Epithelial cell of prostate (primary cell): Measurements from ENCODE around the gene AACS.
"Not testable (repeated sequence)": the region's sequence is repeated elsewhere in the genome, so short reads cannot be mapped to it uniquely, and the experiment has no call there.

Experiments used
- DNase-seq: peaks from one replicate; pipeline ENCODE4 v3.0.0-alpha.2; 2011; ENCODE audit warnings: low read depth, low spot score
- H3K27ac ChIP-seq: fragments of 450-650 bp; 2 replicates; pipeline ENCODE4 v1.5.1; 2017; ENCODE audit warnings: mild to moderate bottlenecking

Gene AACS

DNA sequence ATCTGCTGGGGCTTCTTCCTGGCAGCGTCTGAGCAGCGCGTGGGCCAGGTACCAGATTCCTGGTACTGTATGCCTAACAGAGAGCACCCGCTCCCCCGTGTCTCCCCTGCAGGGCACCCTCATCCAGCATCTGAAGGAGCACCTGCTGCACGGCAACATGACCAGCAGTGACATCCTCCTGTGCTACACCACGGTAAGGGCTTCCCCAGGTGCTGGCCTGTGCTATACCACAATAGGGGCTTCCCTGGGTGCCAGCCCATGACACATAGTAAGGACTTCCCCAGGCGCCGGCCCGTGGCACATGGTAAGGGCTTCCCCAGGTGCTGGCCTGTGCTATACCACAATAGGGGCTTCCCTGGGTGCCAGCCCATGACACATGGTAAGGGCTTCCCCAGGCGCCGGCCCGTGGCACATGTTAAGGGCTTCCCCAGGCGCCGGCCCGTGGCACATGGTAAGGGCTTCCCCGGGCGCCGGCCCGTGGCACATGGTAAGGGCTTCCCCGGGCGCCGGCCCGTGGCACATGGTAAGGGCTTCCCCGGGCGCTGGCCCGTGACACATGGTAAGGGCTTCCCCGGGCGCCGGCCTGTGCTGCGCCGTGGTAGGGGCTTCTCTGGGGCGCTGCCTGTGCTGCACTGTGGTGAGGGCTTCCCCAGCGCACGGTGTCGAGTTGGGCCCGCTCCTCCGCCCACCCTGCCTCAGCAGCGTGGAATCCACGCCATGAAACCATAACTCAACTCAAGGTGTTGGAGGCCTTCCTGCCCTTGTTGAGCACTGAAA, 49.3 kb downstream of the AACS start:
- no peak for DNase-seq
- H3K27ac ChIP-seq, result no peak overlapping the region

DNA sequence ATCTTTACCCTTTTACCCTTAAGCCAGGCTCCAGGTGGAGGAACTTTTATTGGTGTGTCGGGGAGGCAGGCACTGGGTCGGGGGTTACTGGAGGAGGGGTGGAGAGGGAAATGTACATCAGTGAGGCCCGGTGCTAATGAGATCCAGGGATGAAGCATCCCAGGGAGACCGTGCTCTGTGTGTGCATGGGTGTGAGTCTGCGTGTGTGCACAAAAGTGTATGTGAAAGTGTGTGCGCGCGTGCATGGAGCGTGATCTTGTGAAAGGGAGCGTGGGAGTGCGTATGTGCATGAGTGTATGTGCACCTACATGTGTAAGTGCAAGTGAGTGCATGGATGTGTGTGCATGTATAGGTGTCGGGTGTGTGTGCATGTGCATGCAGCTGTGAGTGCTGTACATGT, 55.3 kb downstream of the AACS start:
- H3K27ac ChIP-seq, result no peak overlapping the region
- DNase-seq, result no peak

DNA sequence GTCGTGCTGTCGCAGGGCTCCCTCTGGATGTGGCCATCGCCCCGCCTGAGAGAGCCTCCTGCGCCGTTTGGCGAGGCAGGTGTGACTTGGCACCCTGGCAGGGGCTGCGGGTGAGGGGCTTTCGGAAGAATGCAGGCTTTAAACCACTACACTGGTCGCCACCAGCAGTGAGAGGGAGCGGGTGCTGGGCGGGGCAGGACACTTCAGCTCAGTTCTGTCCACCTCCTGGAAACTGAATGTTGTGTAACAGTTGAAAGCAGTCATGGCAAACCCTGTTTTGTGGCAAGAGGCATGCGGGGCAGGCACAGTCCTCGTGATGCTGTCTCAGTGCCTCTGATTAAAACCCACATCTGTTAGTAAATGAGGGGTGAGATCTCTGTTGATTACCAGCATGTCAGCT, 55.9 kb downstream of the AACS start:
- DNase-seq, result no peak
- no peak overlapping the region for H3K27ac ChIP-seq

DNA sequence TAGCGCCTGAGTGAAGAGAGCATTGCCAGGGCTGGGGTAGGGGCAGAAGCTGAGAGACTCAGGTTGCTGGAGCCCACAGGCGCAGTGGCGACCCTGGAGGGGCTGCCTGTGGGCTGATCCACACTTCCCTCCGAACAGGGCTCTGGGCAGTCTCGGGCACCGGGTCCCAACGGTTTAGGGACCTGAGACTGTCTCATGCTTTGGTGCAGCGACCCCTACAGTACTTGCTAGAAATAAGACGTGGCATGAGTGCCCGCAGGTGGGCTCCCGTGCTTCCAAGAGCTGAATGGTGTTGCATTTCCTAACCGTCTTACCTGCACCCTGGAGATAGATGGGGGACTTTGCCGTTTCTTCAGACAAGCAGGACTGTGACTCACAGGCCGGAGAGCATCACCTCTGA, 57.4 kb downstream of the AACS start:
- H3K27ac ChIP-seq, result no peak overlapping the region
- no peak for DNase-seq

DNA sequence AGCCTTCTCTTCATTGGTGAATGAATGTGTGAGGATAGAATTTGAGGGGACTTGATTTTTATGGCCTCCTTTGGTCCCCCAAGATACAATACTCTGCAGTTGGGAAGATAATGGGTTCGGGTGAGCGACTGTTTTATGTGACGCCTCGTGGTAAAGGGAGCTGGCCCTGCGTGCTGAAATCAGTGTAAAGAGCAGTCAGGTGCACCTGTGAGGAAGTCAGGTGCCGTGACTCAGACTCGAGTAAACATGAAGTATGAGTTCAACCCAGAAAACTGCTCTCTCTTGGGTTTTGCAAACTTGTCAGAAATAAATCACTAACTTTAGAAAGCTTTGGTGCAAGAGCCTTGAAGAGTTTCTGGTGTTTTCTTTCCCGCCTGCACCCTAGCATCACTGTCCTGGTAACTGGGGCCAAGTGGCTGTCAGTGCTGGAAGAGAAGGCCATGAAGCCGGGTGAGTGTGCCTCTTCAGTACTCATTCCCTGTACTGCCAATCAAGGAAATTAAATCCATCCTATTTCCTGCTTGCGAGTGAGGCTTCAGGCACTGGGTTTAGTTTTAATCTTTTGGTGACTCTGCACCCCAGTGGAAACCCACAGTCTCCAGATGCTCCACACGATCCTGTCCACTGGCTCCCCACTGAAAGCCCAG, 59.2 kb downstream of the AACS start:
- peak overlapping the region; percentile 73 for H3K27ac ChIP-seq
- peak; percentile 14 for DNase-seq

DNA sequence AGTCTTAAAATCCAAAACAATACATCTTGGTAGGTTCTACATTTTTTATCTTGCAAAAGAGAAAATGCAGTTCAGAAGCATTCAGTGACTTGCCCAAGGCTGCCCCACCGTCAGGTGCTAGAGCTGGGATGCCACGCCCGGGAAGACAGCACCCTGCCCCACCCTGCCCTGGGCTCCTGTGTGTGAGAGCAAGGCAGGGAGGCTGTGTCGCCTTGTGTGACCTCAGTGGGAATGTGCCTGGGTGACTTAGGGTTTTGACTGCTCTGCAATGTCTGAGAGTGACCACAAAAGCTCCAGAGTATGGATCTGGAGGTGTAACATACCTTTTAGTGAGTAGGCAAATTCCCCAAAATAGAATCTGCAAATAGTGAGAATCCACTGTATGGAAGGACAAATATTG, 60.0 kb downstream of the AACS start:
- H3K27ac ChIP-seq, result peak overlapping the region; percentile 73
- DNase-seq, result peak; percentile 26

DNA sequence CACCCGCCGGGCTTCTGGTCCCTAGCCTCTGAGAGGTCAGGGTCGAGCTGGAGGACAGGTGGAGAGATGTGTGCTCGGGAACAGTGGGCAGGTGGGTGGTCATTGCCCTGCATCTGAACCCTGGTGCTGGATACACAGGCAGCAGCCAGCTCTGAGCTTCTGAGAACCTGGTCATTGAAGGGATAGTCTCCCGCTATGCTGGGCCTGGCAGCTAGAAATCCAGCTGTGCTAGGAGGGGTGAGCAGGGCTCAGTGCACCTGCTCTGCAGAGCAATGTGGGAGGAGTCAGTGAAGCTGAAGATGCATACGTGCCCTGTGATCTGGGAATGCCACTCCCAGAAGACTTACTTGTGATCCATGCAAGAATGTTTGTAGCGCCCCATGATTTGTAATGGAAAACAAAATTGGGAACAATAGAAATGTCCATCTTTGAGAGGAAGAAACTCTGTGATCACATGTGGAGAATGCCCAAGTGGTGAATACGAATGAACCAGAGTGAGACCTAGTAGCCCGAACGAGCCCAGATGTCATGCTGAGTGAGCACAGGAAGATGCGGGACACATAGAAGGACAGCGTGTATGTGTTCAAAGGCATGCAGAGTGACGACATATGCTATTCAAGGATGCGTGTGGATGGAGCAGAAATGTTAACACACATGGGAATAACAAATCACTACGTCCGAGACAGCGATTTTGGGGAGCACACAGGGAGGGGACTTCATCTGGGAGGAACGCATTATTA, 63.4 kb downstream of the AACS start:
- H3K27ac ChIP-seq, result no peak overlapping the region
- no peak for DNase-seq

DNA sequence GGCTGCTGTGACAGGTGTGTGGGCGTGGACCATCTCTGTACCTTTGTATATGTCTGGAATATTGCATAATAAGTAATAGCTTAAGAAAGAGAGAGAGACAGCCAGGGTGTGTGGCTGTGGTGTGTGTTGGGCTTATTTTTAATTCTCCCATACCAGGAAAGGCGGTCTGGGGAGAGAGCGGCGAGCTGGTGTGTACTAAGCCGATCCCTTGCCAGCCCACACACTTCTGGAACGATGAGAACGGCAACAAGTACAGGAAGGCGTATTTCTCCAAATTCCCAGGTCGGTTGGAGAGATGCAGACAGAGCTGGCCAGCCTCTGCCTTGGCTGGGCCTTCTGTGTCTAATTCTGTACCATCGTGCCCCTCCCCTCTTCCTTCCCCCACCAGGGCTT, 63.9 kb downstream of the AACS start:
- H3K27ac ChIP-seq, result no peak overlapping the region
- DNase-seq, result no peak

DNA sequence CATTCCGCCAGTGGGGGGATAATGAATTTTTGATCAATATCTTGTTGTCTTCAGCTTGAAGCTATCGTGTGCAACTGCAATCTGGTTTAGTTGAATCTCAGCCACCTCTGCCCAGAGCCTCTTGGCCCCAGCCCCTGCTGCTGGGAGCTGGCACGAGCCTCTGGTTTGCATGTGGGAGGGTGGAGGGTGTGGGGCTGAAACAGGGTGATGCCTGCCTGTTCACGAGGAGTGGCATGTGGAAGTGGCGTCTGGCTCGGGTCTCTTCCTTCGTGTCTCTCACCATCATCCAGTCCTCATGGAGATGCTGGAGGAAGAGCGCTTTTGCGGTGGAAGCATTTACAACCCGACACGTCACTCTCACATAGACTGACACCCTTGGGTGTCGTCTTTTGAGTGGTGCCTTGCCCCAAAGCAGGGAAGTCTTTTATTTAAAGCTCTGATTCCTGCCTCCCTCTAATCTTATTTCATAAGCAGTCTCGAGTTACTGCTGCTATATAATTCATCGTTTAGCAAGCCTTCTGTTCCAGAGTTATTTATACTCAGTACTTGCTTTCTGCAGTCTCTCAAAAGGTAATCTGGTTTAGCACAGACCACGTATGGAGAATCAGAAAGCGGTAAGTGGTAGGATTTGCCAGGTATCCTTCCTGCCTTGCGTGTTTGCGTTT, 64.5 kb downstream of the AACS start:
- H3K27ac ChIP-seq, result no peak overlapping the region
- no peak for DNase-seq

DNA sequence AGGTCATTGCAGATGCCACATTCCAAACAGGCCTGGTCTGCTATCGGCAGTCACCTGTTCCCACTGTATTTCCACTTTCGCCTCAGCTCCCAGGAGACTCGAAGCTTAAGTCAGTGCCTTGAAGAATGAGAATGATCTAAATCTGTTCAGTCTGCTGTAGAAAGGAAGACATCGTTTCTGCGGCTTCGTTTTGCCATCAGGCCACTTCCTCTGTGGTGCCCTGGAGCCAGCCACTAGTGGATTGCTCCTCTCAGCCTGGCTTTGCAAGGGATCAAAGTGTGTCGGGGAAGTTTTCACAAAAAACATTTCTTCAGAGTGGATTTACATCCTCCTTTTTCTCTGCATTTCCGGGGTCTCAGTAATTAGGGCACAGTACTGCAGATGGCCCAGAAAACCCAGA, 66.7 kb downstream of the AACS start:
- no peak overlapping the region for H3K27ac ChIP-seq

DNA sequence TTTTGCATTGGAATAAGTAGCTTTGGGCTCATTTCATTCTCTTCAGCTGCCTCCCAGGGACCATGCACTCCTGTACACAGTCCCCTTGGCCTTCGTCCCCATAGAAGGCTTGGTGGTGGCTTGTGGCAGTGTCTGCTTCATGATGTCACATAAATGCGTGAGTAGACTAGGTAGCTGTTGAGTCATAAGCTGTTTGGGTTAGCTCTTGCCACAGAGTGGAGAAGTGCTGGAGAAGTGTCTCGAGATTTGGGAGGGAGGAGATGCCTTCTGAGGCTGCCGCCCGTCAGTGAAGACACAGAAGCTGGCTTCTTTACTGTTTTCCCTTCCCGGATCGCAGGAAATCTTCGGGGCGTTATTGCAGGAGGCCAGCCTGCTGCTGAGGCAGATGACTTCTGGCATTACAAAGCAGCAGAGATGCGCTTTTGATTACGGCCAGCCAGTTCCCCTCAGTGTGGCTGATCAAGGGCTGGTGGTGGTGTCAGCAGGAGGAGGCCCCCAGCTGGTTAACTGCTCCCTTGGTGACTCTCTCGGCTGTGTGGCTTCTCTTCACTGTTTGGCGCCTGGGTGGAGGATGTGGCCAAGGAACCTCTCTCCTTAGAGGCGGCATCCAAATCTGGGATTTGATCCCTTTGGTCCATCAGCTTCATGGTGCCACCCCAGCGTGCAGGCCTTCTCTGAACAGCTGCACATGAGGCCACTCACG, 67.6 kb downstream of the AACS start:
- DNase-seq, result no peak
- no peak overlapping the region for H3K27ac ChIP-seq

More for the DNA sequence above, 66.7 kb downstream of the AACS start:
- no peak for DNase-seq

DNA sequence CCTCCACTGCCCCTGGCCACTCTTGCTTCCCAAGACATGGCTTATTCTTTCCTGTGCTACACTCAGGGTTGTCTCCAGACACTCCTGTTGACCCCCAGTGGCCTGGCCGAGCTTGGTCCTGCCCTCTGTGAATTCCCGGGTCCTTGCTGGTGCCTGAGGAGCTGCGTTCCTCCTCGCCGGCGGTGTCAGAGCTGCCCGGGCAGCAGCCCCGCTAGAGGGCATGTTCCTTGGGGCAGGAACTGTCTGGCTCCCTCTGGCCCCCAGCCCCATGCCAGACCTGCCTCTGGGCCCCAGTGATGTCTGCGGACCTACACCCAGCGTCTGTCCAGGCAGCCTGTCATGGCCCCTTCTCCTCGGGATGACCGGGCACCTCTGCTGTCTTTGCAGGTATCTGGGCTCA, 68.4 kb downstream of the AACS start:
- H3K27ac ChIP-seq, result no peak overlapping the region
- no peak for DNase-seq

DNA sequence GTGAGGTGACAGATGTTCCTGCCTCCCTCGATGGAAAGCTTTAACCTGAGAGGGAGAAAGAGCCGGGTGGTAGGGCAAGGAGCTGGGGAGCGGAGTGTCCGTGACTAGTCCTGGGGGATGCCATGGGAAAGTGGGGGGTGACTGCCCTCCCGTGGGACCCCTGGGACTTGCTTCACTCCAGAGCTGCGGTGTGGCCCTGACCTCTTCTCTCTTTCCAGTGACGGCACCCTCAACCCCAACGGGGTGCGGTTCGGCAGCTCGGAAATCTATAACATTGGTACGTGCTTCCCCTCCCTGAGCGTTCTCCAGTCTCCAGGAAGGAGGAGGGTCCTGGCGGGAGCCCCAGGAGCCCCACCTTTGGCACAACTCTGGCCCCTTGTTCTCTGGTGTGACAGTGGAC, 69.3 kb downstream of the AACS start:
- H3K27ac ChIP-seq, result no peak overlapping the region
- no peak for DNase-seq

DNA sequence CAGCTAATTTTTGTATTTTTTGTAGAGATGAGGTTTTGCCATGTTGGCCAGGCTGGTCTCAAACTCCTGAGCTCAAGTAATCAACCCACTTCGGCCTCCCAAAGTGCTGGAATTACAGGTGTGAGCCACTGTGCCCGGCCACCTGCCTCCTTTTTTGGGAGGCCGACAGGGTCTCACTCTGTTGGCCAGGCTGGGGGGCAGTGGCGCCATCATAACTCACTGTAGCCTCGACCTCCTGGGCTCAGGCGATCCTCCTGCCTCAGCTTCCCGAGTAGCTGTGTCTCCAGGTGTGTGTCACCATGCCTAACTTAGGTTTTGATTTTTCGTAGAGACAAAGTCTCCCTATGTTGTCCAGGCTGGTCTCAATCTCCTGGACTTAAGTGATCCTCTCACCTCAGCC, 70.7 kb downstream of the AACS start:
- DNase-seq, result no peak
- no peak overlapping the region for H3K27ac ChIP-seq

DNA sequence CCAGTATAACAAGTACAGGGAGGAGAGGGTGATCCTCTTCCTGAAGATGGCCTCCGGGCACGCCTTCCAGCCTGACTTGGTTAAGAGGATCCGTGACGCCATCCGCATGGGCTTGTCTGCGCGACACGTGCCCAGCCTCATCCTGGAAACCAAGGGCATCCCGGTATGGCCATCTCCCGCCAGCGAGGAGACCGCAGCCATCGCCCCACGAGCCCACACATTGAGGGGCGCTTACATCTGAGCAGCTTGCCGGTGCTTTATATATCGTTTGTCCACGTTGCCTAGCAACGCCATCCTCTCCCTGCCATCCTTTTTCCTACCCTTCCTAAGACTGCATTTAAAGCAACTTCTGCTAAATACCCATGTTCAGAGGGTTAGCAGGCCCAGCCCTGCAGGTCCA, 71.5 kb downstream of the AACS start:
- no peak overlapping the region for H3K27ac ChIP-seq
- no peak for DNase-seq

DNA sequence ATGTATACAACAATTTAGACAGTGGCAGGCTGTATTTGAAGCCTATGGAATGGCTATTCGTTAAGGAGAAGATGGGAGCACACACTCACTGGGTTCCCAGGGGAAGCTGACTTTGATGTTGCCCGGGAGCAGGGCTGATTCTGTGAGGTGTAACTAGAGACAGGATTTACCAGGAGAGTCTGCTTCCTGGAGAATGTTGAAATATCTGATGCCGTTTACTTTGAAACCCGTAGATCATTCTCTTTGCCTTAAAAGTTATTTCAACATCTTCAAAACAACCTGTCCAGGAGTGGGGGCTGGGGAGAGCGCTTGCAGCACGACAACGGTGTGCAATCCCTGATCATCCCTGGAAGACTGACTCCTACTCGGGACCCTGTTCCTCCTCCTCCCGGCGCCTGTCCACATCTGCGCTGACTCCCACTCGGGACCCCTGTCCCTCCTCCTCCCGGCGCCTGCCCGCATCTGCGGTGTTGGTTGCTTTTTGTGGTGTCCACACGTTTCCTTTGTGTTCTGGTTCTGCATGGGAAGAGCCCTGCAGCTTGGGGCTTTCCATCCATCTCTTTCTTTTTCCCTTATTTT, 72.6 kb downstream of the AACS start:
- H3K27ac ChIP-seq, result no peak overlapping the region
- no peak for DNase-seq

DNA sequence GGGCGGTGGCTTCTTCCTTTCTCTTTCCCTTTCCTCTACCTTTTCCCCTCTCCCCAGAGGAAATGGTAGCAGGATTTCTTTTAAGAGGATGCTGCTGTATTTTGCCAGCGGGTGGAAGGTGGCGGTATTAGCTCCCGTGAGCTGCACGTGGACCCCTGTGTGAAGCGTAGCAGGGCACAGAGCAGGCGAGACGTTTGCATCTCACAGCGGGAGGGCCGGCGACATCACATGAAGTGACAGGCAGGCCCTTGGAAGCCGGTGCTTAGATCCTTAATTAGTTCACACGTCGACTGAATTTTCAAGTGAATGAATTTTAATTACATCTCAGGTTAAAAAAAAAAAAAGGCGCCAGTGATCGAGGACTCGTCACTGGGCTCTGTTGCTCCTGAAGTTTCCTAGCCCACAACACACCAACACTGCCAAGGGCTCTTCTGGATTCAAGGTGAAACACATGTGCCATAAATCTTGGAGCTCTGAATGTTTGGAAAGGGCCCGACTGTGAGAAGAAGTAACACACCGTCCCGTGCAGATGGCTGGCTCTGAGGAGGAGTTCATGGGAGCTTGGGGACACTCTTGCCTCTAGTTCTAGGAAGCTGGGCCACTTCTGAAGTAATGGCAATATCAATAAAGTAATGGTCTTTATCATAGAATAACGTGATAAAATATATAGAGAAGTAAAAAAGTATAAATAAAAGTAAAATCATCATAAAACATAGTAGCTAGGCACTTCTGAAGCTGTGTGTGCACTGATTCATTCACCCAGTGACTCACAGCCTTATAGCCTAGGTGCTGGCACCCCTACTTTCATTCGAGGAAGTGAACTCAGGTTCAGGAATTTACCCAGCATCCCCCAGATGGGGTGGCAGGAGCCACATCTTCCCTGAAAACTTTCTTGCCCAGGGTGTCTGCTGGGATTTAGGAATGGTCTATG, 75.3 kb downstream of the AACS start:
- H3K27ac ChIP-seq, result peak overlapping the region; percentile 83
- DNase-seq, result peak; percentile 64

DNA sequence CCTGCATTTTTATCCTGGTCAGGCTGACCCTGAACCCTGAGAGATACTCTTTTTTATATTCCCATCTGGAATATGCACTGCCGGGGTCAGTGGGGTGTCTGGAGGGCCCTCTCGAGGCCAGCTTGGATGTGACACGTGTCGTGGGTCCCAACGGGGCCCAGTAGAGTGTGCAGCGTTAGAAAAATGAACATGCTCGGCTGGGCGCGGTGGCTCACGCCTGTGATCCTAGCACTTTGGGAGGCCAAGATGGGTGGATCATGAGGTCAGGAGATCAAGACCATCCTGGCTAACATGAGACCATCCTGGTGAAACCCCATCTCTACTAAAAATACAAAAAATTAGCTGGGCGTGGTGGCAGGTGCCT, 76.0 kb downstream of the AACS start:
- peak overlapping the region; percentile 83 for H3K27ac ChIP-seq
- DNase-seq, result not testable (repeated sequence)

DNA sequence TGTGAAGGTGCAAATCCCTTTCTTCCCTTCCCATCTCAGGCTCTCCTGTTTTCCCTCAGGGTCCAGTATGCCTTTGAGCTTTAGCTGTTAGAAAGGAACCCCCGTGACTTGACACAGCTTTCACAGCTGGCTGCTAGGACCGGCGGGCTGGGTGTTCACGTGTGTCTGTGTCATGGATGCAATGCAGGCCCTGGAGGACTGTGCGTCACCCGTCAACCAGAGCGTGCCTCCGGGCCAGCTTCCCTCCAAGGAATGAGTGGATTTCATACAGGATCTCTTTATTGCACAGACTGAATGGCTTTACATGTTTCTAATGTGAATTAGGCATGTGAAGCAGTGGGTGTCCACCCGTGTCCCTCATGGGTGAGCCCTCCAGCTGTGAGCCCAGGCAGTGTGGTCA, 77.4 kb downstream of the AACS start:
- H3K27ac ChIP-seq, result no peak overlapping the region
- DNase-seq, result no peak
